GM12878 (cell line): Measurements from ENCODE around the gene WDR64. TPM values are rescaled to one million over a fixed set of nuclear protein-coding genes. Genes with fewer than 3 reads are reported as not detected.

Experiments used
- ATAC-seq: fragments of 200-7000 bp; cut with Tn5 transposase; 3 replicates; pipeline ENCODE4 v1.9.1; 2020; ENCODE audit warnings: mild to moderate bottlenecking, moderate library complexity
- BruUV-seq: library from RNA; stranded (reverse); fragments of 400-500 nt; replicated peaks from 2 replicates; lab custom pipeline; 2021; lab: Mats Ljungman, UMichigan
- CTCF ChIA-PET: fragments of 300-600 bp; sonication (Branson Sonifier 250); formaldehyde crosslinking; extraction: SDS; loops from one replicate; lab custom pipeline; 2021; ENCODE audit warnings: inconsistent platforms; lab: Yijun Ruan, JAX
- POLR2A ChIA-PET: fragments of 350-600 bp; formaldehyde crosslinking; extraction: SDS; loops from one replicate; lab custom pipeline; 2021; ENCODE audit warnings: inconsistent platforms; lab: Charles Lee
- RAD21 ChIA-PET: fragments of 300-600 bp; sonication (Branson Sonifier 250); formaldehyde crosslinking; loops from one replicate; lab custom pipeline; 2023; ENCODE audit warnings: antibody characterized with exemption; ENCODE audit not compliant: unreplicated experiment; lab: Charles Lee
- SMC1A ChIA-PET: fragments of 300-600 bp; sonication (Branson Sonifier 250); formaldehyde crosslinking; loops from one replicate; lab custom pipeline; 2023; ENCODE audit not compliant: unreplicated experiment, uncharacterized antibody; lab: Charles Lee
- DNase-seq: peaks from one replicate; pipeline ENCODE4 v3.0.0-alpha.2; 2011; ENCODE audit warnings: low read depth, low spot score
- FAIRE-seq: peaks from 3 replicates; lab custom pipeline; 2011; peaks lifted over from hg19 to GRCh38; lab: Jason Lieb, UNC
- H2AFZ ChIP-seq: 2 replicates; pipeline ENCODE4 v1.6.0; 2011; ENCODE audit warnings: low read depth, low read length, control low read depth; ENCODE audit not compliant: control insufficient read depth
- H3K27ac ChIP-seq: 2 replicates; pipeline ENCODE4 v1.5.1; 2011; ENCODE audit warnings: control low read depth; ENCODE audit not compliant: control insufficient read depth, insufficient read depth
- H3K27me3 ChIP-seq, 2 experiments: replicated peaks in 1 of 2; 2 replicates each; pipeline versions ENCODE4 v1.6.0 to v1.6.1; 2011; ENCODE audit warnings: low read length in 1 of 2; ENCODE audit not compliant: control insufficient read depth in 2 of 2, insufficient read depth in 2 of 2
- H3K36me3 ChIP-seq, 2 experiments: 2 replicates each; pipeline ENCODE4 v1.5.1; 2011; ENCODE audit warnings: low read length in 1 of 2; ENCODE audit not compliant: control insufficient read depth in 2 of 2, insufficient read depth in 2 of 2
- H3K4me1 ChIP-seq: 2 replicates; pipeline ENCODE4 v1.6.1; 2011; ENCODE audit warnings: mild to moderate bottlenecking, low read length, moderate library complexity, mixed read lengths; ENCODE audit not compliant: control insufficient read depth, insufficient read depth
- H3K4me2 ChIP-seq: 2 replicates; pipeline ENCODE4 v1.6.0; 2011; ENCODE audit warnings: control low read depth; ENCODE audit not compliant: control insufficient read depth, insufficient read depth
- H3K4me3 ChIP-seq: fragments of 200-600 bp; sonication (generic); 2 replicates; pipeline ENCODE4 v1.5.1; 2016
- H3K79me2 ChIP-seq: 2 replicates; pipeline ENCODE4 v1.6.0; 2011; ENCODE audit warnings: low read length; ENCODE audit not compliant: control insufficient read depth, insufficient read depth
- H3K9ac ChIP-seq: 2 replicates; pipeline ENCODE4 v1.8.0; 2011; ENCODE audit warnings: low read length, control low read depth, mixed read lengths; ENCODE audit not compliant: control insufficient read depth, insufficient read depth
- H3K9me3 ChIP-seq: replicated peaks from 3 replicates; pipeline ENCODE4 v1.5.1; 2011; ENCODE audit warnings: mild to moderate bottlenecking, low read length; ENCODE audit not compliant: control insufficient read depth, insufficient read depth
- H4K20me1 ChIP-seq: 2 replicates; pipeline ENCODE4 v1.6.0; 2011; ENCODE audit not compliant: control insufficient read depth, insufficient read depth
- ATF2 ChIP-seq: IDR thresholded peaks from 2 replicates; pipeline ENCODE4 v1.6.1; 2012; ENCODE audit warnings: low read length, inconsistent platforms
- HCFC1 ChIP-seq: fragments of 150-350 bp; IDR thresholded peaks from 2 replicates; pipeline ENCODE4 v1.6.1; 2014; ENCODE audit warnings: low read length
- HDAC6 ChIP-seq: fragments of 200-600 bp; sonication (generic); IDR thresholded peaks from one replicate; pipeline ENCODE4 v1.8.0; 2017; ENCODE audit warnings: antibody characterized with exemption; ENCODE audit not compliant: unreplicated experiment
- IKZF1 ChIP-seq: fragments of 450-650 bp; conservative IDR thresholded peaks from 2 replicates; pipeline ENCODE4 v1.6.1; 2017; ENCODE audit warnings: antibody characterized with exemption, mild to moderate bottlenecking
- JUND ChIP-seq: IDR thresholded peaks from 2 replicates; pipeline ENCODE4 v1.6.1; 2012; ENCODE audit warnings: low read depth, mild to moderate bottlenecking, low read length, improper control_type of control experiment, moderate library complexity
- LARP7 ChIP-seq: fragments of 450-650 bp; IDR thresholded peaks from 2 replicates; pipeline ENCODE4 v1.6.1; 2017; ENCODE audit warnings: mild to moderate bottlenecking
- NFYB ChIP-seq: IDR thresholded peaks from 2 replicates; pipeline ENCODE4 v1.6.1; 2011; ENCODE audit warnings: low read depth, mild to moderate bottlenecking, low read length, improper control_type of control experiment, moderate library complexity; ENCODE audit not compliant: insufficient read depth
- NKRF ChIP-seq: fragments of 450-650 bp; conservative IDR thresholded peaks from 2 replicates; pipeline ENCODE4 v1.6.1; 2017; ENCODE audit warnings: mild to moderate bottlenecking, moderate library complexity
- PAX8 ChIP-seq: fragments of 450-650 bp; IDR thresholded peaks from 2 replicates; pipeline ENCODE4 v1.6.1; 2017; ENCODE audit warnings: mild to moderate bottlenecking, moderate library complexity
- POLR2A ChIP-seq: IDR thresholded peaks from 2 replicates; pipeline ENCODE4 v1.6.1; 2011; ENCODE audit warnings: low read depth, mild to moderate bottlenecking, low read length
- POLR2AphosphoS5 ChIP-seq: IDR thresholded peaks from 2 replicates; pipeline ENCODE4 v1.6.1; 2011; ENCODE audit warnings: mild to moderate bottlenecking, low read length, inconsistent platforms
- RAD21 ChIP-seq: IDR thresholded peaks from 2 replicates; pipeline ENCODE4 v1.6.1; 2011; ENCODE audit warnings: mild to moderate bottlenecking, low read depth, low read length, moderate library complexity; ENCODE audit not compliant: insufficient read depth
- STAT1 ChIP-seq: fragments of 450-650 bp; conservative IDR thresholded peaks from 2 replicates; pipeline ENCODE4 v1.6.1; 2014; ENCODE audit warnings: antibody characterized with exemption, mild to moderate bottlenecking
- ZNF384 ChIP-seq: IDR thresholded peaks from 2 replicates; pipeline ENCODE4 v1.6.1; 2012; ENCODE audit warnings: low read depth, mild to moderate bottlenecking, low read length, improper control_type of control experiment, borderline replicate concordance
- WGBS: methylation state at CpG from one replicate; pipeline ENCODE4 v1.1.6; 2016; ENCODE audit warnings: low lambda C conversion rate; ENCODE audit not compliant: insufficient replicate concordance, insufficient coverage; ENCODE audit errors: missing lambda C conversion rate; 5-methylcytosine and 5-hydroxymethylcytosine counted together
- in situ Hi-C: fragments of 300-500 bp; cut with MboI; formaldehyde crosslinking; loops from 9 replicates; pipeline ENCODE4 v1.14.3; 2018; ENCODE audit warnings: mixed read lengths
- intact Hi-C: fragments of 100-400 bp; cut with micrococcal nuclease; formaldehyde crosslinking; loops from one replicate; pipeline ENCODE4 v1.14.2; 2022; ENCODE audit not compliant: unreplicated experiment
- polyA plus RNA-seq, 11 experiments: library from polyadenylated mRNA; depleted of rRNA in 4 of 11; unstranded in 6 of 11; stranded (reverse) in 5 of 11; fragments of >200 nt; fragmentation: Nextera tagmentation in 4 of 11; fragmentation: Illumina TruSeq in 1 of 11; extraction: Ambion mirVana in 4 of 11; extraction: Trizol in 1 of 11; gene quantifications; 1 replicate in 1 of 11; 2 replicates in 10 of 11; pipeline versions ENCODE4 v1.2.1 to v1.2.3, GENCODE V29; 2011 to 2016; ENCODE audit warnings: inconsistent platforms in 2 of 11, missing spikeins in 2 of 11, low read depth in 1 of 11
- total RNA-seq, 4 experiments: library from RNA; depleted of rRNA in 3 of 4; stranded (reverse); fragments of >200 nt in 3 of 4; fragmentation: Illumina TruSeq in 1 of 4; extraction: Trizol in 1 of 4; gene quantifications; 2 replicates each; pipeline versions ENCODE4 v1.2.1 to v1.2.3, GENCODE V29; 2013 to 2021

The WDR64 gene
- total and polyA plus RNA-seq, 10 of the 15 experiments (the other 5 are each of a cell fraction or from before 2014, with no cell fraction given): 0.01 TPM; not detected in 9

GRCh38 chr1:241813768-241814320, 161.8 kb downstream of the WDR64 start:
- Histone ChIP-seq H3K4me1 (no peaks in the 10 kb centered on the region; the same call in 1 of the 2 replicates), H3K27me3 (no peaks in the 10 kb centered on the region; a peak in 1 of 4 replicates), H3K9me3 (no peaks in the 10 kb centered on the region), H3K27ac (no peak overlapping the region), H4K20me1 (no peaks in the 10 kb centered on the region), H3K79me2 (no peaks in the 10 kb centered on the region), H3K4me3 (no peak overlapping the region), H3K36me3 (no peaks in the 10 kb centered on the region), H3K9ac (no peak overlapping the region), H3K4me2 (no peak overlapping the region), H2AFZ (no peak overlapping the region)
- ChIA-PET POLR2A (no interaction called here), CTCF (no interaction called here), RAD21 (no interaction called here), SMC1A (no interaction called here)
- 83% methylated on average over 7 of the region's 8 CpGs for WGBS
- TF ChIP-seq HCFC1 (no peak), STAT1 (no peak), POLR2A (no peak), LARP7 (no peak), ATF2 (no peak), POLR2AphosphoS5 (no peak)
- DNase-seq (no peak), ATAC-seq (no peak), FAIRE-seq (no peak)
- in situ Hi-C loops: no loop called here
- BruUV-seq: no TSS peak
- intact Hi-C loops: no loop called here

GRCh38 chr1:241816008-241816407, 163.9 kb downstream of the WDR64 start:
- CTCF ChIA-PET: no interaction called here
- Histone ChIP-seq H3K79me2 (no peaks in the 10 kb centered on the region), H3K27me3 (no peaks in the 10 kb centered on the region; a peak in 1 of 4 replicates), H3K27ac (no peak overlapping the region), H4K20me1 (no peaks in the 10 kb centered on the region), H2AFZ (no peak overlapping the region), H3K9ac (no peak overlapping the region), H3K9me3 (no peaks in the 10 kb centered on the region), H3K4me1 (no peaks in the 10 kb centered on the region; the same call in 1 of the 2 replicates), H3K4me2 (no peak overlapping the region), H3K4me3 (no peak overlapping the region), H3K36me3 (no peaks in the 10 kb centered on the region)
- POLR2A ChIA-PET: no interaction called here
- 43% methylated on average over 6 of the region's 6 CpGs for WGBS
- in situ Hi-C loops (no loop called here), intact Hi-C loops (no loop called here)
- no peak for DNase-seq
- BruUV-seq: no TSS peak
- RAD21 ChIA-PET: no interaction called here
- no peak for FAIRE-seq
- ATAC-seq: no peak
- SMC1A ChIA-PET: no interaction called here
- TF ChIP-seq IKZF1 (no peak), JUND (no peak), PAX8 (no peak), HDAC6 (no peak), RAD21 (no peak), NKRF (no peak), ZNF384 (no peak), NFYB (no peak)
